GM21381 (cell line): ENCODE measurements around the gene CACNG7.
"Not testable (repeated sequence)": the region's sequence is repeated elsewhere in the genome, so short reads cannot be mapped to it uniquely, and the experiment has no call there.

ENCODE experiments used
- ATAC-seq: cut with Tn5 transposase; IDR thresholded peaks from one replicate; pipeline ENCODE4 v1.9.1; 2021; ENCODE audit warnings: mild to moderate bottlenecking, moderate library complexity; ENCODE audit not compliant: unreplicated experiment

CACNG7 gene, protein sequence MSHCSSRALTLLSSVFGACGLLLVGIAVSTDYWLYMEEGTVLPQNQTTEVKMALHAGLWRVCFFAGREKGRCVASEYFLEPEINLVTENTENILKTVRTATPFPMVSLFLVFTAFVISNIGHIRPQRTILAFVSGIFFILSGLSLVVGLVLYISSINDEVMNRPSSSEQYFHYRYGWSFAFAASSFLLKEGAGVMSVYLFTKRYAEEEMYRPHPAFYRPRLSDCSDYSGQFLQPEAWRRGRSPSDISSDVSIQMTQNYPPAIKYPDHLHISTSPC

DNA sequence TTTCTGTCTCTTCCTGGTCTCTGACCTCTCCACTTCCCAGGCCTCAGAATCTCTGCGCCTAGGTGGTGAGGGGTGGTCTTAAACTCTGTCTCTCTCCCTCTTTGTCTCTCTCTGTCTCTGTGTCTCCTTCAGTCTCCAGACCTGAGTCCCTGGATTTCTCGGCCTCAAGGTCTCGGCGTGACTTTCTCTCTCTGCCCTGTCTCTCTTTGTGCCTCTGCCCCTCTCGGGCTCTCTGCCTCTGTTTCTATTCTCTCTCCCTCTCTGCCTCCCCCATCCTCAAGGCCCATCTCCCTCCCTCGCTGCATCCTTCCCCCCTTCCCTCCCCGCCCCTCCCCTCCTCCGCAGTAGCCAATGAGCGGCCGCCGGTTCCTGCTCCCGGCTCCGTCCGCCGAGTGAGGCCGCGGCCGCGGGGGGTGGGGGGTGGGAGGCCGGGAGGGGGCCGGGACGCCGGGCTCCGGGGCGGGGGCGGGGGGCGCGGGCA, at the start of gene CACNG7:
CACNG7 (plus strand) TSS at position 344 of the 481 bp plus-strand sequence. CDS start 3,554 bp downstream, outside the sequence.
- ATAC-seq = no peak

DNA sequence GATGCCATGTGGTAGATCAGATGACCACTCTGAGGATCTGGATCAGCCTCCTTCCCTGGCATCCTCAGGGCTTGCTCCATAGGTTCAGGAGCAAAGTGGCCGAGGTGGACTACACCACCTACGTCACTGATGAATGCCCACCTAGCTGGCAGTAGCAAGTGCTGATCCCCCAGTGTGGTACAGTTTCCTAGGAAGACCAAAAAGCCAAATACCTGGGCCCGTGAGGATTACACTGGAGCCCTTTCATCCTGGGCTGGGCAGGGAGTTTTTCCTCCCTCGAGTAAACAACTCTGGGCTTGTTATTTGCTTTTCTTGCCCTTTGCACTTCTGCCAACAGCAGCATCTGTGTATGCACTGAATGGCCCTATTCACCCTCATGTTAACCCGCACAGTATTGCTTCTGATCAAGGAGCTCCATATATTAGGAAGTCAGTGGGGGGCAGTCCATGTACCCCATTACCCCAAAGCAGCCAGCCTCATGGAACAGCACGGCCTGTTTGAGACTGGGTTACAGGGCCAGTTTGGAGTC, 44.7 kb upstream of the CACNG7 start:
- no peak for ATAC-seq

DNA sequence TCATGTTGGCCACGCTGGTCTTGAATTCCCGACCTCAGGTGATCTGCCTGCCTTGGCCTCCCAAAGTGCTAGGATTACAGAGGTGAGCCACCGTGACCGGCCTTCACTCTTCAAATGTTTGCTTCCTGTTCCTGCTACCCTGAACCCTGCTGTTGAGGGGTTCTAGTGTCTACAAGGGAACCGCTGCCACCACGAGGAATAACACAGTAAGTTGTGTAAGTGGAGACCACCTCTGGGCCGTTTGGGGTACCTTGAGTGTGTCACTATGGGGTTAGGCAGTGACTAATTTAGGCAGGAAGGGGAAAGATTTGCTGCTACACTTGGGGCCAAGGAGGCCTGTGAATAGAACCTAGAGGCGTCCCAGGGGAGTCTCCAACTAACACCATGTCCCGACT, 43.6 kb upstream of the CACNG7 start:
- ATAC-seq = no peak

DNA sequence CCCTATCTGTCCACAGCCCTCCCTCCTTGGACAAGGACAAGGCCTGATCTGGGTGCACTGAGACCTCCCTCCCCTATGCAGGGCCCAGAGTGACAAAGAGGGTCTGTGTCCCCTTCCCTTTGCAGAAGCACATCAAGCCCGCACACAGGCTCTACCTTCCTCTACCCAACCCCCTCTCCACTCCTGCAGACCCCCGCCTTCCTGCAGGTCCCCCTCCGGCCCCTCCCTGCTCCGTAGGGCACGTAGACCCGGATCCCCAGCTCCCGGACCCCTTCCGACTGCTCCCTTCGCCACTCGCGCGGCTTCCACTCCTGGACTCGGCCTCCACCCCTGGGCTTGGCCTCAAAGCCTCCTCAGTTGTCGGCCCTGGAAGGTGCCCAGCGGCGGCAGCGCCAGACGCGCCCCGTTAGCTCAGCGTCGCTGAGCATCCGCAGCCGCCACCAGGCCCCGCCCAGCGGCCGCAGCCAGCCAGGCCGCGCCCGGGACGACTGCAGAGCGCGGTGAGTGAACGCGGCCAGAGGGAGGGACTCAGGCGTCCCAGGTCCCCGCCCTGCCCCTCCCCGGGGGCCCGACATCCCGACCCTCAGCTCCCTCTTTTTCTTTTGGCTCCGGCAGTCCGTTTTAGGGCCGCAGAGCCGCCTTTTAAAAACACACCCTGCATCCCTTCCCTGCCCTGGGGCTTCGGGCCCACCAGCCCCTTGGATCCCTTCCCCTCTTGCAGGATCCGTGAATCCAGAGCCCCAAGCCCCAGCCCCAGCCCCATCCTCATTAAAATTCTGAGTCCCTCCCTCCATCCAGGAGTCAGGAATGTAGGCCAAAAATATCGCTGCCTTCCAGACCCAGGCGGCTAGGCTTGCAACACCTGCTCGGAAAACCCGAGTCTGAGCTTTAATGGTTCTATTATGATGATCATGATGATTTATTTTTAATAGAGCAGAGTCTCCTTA, 42.9 kb upstream of the CACNG7 start:
- ATAC-seq = no peak

DNA sequence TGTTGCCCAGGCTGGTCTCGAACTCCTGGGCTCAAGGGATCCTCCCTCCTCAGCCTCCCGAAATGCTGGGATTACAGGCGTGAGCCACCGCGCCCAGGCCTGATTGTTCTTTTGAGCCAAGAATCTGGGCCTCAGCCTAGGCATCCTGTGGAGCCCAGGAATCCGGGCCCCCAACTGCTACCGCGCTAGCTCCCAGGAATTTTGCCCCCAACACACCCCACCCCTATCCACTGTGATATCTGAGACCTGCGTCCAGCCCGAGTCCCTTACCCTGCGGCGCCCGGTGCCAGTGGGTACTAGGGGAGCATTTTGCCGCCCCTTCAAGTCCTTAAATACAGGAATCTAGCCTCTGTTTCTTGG, 42.2 kb upstream of the CACNG7 start:
- ATAC-seq = no peak

DNA sequence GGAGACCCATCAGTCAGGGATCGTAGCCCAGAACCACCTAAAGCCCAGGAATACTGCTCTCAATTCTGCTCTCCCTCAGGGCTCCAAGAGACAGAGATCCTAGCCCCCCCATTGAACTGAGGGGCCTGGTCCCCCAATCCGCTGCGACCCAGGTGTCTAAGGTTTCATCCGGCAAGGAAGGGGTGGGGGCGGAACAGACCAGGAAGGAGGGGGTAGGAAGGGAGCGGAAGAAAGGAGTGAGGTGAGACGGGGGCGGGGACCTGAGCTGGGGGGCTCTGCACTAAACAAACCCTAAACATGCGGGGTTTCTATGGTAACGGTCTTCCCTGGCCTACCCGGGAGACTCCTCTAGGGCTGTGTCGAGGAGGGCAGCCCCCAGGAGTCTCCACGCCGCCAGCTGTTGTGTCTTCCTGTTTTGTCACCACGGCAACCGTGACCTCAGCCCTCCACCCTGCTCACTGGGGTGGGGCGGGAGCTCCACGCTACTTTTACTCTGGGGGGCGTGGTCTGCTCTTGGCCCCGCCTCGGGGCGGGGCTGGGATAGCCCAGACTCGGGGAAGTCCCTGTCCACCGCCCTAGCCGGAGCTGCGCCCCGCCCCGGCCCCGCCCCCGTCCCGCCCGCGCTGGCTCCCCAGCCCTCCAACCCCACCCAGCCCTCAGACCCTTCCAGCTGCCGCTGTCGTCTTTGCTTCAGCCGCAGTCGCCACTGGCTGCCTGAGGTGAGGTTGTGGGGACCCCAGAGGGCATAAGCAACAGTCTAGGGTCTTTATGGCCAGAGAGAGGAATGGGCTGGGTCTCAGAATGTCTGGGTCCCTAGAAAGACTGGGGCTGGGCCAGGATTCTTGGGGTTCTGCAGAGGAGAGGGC, 41.6 kb upstream of the CACNG7 start, which contains the start of gene MYADM:
MYADM (plus strand) TSS at position 659 of the 866 bp plus-strand sequence. CDS start 5,647 bp downstream, outside the sequence.
- ATAC-seq = peak; percentile 59

DNA sequence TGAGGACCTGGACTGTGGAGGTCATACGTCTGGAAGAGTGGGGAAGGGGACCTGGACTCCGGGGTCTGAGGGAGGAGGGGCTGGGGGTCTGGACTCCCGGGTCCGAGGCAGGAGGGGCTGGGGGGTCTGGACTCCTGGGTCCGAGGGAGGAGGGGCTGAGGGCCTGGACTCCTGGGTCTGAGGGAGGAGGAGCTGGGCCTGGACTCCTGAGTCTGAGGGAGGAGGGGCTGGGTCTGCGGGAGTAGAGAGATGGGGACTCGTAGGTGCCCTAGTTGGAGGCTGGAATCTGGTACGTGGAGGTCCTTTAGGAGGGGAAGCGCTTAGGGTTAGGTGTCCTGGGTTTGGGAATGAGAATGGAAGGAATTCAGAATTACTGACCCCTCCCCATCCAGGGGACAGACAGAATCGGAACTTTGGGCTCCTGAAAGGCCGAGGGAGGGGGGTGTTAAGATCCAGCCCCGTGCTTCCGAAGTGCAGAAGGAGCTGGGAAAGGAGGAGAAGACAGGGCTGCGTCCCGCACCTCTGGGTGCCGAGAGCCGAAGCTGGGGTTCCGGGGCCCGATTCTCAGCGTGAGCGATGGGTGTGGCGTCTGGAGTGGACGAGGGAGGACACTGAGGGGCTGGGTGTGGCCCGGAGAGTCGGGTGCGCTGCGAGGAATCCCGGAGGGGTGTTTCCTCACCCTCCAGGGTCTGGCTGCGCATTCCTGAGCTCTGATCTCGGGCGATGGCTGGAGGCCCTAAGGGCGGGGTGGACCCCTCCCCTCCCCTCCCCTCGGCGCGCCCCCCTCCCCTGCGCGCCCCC, 40.8 kb upstream of the CACNG7 start:
- no peak for ATAC-seq

DNA sequence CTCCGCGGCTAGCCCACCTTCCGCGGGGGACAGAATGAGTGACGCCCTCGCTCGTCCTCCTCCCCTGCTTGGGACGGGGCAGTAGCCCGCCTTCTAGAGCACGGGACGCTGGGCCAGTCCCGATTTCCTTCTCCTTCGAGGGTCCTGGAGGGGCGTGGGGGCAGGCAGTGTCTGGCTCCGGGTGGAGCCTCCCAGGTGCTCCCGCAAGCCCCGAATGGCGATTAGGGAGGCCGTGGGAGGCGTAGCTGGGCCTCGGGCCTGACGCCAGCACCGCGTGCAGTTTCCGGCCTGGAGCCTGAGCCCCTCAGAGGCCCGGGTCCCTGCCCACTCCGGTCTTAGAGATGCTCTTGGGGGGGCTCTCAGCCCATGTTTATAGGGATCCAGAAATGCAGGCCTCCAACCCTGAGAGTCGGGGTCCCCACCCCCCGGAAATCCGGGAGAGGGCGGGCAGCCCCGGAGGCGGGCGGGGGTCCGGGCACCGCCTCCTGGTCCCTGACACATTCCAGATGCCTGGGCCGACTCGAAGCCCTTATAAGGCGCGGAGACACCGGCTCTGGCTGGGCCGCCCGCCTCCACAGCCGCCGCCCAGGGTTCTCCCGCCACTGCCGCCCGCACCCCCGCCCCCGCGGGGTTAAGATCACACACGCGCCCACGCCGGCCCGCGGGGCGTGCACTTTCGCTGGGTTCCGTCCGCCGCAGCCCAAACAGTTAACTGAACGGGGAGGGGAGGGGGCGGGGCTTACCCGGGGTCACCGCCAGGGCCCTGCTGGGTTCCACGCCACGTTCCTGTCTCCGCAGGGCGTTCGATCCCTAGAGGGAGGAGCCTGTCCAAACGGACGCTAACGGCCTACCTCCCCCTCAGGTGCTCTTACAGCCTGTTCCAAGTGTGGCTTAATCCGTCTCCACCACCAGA, 39.9 kb upstream of the CACNG7 start:
- ATAC-seq = peak; percentile 46

DNA sequence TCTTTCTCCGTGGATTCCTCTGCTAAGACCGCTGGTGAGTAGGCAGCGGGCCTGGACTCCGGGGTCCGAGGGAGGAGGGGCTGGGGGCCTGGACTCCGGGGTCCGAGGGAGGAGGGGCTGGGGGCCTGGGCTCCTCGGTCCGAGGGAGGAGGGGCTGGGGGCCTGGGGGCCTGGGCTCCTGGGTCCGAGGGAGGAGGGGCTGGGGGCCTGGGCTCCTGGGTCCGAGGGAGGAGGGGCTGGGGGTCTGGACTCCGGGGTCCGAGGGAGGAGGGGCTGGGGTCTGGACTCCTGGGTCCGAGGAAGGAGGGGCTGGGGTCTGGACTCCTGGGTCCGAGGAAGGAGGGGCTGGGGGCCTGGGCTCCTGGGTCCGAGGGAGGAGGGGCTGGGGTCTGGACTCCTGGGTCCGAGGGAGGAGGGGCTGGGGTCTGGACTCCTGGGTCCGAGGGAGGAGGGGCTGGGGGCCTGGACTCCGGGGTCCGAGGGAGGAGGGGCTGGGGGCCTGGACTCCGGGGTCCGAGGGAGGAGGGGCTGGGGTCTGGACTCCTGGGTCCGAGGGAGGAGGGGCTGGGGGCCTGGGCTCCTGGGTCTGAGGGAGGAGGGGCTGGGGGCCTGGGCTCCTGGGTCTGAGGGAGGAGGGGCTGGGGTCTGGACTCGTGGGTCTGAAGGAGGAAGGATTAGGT, 39.1 kb upstream of the CACNG7 start:
- not testable (repeated sequence) for ATAC-seq

DNA sequence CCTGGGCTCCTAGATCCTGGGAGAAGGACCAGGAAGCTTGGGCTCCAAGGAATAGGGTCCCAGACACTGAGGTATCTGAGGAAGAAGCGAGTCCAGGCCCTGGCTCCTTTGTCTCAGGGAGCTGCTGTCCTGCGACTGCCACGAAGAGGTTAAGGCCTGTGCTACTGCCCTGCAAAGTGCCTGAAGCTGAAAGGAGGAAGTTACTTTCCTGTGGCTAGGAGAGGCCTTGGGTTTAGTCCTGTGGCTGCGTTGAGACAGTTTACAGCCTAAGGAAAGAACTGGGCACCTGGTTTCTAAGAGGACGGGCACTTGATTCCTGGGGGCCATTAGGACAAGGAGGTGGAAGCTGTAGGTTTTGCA, 38.6 kb upstream of the CACNG7 start:
- ATAC-seq = no peak

DNA sequence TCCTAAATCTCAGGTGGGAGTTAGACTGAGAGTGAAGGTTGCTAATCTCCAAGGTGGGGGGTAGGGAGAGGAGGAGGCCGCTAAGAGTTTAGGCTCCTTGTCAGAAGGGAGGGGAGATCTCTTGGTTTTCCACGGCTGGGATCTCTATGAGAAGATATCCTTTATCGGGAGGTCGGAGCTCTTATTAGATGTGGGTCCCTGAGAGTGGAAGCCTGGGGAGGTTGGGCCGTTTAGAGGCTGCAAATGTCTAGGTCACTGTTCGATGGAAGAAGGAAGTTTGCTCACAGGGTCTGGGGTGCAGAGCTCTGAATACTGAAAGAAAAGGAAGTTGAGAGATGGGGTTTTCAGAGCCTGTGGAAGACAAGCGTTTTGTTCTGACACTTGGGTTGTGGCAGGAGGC, 37.6 kb upstream of the CACNG7 start:
- no peak for ATAC-seq

DNA sequence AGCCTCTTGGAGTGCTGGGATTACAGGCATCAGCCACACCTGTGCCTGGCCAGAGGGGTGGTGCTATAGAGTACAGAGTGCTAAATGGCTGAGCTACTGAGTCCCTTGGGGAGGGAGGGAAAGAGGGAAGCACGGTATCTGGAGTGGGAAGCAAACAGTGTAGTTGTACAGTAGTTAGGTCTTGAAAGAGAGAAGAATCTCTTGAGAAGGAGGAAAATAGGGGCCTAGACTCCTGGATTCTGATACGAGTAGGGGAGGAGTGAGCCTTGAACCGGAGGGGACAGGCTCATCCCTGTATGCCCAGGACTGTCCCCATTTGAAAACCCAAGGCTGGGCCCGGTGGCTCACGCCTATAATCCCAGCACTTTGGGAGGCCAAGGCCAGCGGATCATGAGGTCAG, 36.3 kb upstream of the CACNG7 start:
- no peak for ATAC-seq

DNA sequence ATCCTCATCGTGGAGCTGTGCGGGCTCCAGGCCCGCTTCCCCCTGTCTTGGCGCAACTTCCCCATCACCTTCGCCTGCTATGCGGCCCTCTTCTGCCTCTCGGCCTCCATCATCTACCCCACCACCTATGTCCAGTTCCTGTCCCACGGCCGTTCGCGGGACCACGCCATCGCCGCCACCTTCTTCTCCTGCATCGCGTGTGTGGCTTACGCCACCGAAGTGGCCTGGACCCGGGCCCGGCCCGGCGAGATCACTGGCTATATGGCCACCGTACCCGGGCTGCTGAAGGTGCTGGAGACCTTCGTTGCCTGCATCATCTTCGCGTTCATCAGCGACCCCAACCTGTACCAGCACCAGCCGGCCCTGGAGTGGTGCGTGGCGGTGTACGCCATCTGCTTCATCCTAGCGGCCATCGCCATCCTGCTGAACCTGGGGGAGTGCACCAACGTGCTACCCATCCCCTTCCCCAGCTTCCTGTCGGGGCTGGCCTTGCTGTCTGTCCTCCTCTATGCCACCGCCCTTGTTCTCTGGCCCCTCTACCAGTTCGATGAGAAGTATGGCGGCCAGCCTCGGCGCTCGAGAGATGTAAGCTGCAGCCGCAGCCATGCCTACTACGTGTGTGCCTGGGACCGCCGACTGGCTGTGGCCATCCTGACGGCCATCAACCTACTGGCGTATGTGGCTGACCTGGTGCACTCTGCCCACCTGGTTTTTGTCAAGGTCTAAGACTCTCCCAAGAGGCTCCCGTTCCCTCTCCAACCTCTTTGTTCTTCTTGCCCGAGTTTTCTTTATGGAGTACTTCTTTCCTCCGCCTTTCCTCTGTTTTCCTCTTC, 35.1 kb upstream of the CACNG7 start:
- ATAC-seq = no peak

DNA sequence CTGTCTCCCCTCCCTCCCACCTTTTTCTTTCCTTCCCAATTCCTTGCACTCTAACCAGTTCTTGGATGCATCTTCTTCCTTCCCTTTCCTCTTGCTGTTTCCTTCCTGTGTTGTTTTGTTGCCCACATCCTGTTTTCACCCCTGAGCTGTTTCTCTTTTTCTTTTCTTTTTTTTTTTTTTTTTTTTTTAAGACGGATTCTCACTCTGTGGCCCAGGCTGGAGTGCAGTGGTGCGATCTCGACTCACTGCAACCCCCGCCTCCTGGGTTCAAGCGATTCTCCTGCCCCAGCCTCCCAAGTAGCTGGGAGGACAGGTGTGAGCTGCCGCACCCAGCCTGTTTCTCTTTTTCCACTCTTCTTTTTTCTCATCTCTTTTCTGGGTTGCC, 34.5 kb upstream of the CACNG7 start:
- no peak for ATAC-seq

DNA sequence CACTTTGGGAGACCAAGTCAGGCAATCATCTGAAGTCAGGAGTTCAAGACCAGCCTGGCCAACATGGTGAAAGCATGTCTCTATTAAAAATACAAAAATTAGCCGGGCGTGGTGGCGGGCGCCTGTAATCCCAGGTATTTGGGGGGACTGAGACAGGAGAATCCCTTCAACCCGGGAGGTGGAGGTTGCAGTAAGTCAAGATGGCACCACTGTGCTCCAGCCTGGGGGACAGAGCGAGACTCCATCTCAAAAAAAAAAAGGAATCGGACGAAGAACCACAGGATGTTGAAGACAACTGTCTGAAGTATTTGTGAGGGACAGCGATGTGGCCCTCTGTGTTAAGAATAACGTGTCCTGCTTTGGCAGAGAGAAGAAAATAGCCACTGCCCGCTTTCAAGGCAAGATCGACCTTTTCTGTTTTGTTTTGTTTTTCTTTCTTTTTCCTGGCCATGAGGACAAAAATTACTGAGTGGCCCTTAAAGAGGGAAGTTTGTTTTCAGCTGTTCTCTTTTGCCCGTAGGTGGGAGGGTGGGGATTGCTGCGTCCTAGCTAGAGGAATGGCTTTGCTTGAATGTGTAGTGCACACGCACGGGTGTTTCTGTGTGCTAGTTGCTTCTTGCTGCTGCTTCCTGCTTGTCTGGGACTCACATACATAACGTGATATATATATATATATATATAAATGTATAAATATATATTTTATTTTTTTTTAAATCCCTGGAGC, 33.3 kb upstream of the CACNG7 start:
- no peak for ATAC-seq

DNA sequence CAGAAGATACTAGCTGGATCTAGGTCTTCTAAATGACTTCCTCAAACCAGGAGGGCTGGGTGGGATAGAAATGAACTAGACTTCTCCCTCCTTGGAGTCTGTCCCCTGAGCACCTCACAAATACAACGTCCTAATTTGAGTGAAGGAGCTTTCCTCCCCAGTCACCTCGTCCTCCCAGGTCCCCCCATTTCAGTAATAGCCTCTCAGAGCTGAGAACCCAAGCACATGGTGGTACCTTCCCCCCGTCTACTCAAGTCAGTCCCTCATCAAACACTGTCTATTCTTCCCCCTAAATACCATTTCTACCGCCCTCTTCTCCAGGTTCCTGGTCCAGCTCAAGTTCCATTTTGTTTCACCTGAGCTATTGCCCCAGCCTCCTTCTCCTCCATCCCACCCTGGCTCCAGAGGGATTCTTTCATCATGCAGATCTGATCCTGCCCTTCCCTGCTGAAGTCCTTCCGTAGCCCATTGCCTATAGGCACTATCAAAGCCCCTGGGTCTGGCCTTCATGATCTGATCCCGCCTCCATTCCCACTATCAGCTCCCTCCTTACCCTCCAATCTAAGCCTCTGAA, 32.3 kb upstream of the CACNG7 start:
- ATAC-seq = no peak
